Spleen (tissue), 7 donors: Measurements from ENCODE around the gene MRPL4.

Experiments
- CTCF ChIP-seq, 11 experiments: fragments of 200-600 bp in 7 of 11; fragments of 450-650 bp in 4 of 11; sonication (generic) in 4 of 11; IDR thresholded peaks in 8 of 11; conservative IDR thresholded peaks in 3 of 11; 1 replicate in 7 of 11; 2 replicates in 4 of 11; pipeline versions ENCODE4 v1.4.0 to v1.8.0; 2016 to 2021; ENCODE audit warnings: antibody characterized with exemption in 11 of 11, inconsistent platforms in 4 of 11, mild to moderate bottlenecking in 1 of 11
- POLR2AphosphoS5 ChIP-seq, 3 donors: sonication (generic); formaldehyde crosslinking; IDR thresholded peaks; one replicate each; pipeline ENCODE4 v1.5.1; 2017; ENCODE audit warnings: antibody characterized with exemption in 3 of 3
- donor health status: DM: no; HTN: no; CAD: no; lungs with moderate emphysema.
- donor health status: DM: no; HTN: no; CAD: no.
- donor health status: DM: no; HTN: no; CAD: no.

- no peak for TF ChIP-seq POLR2AphosphoS5 (IDR thresholded peaks at IDR 0.05)
- TF ChIP-seq CTCF (IDR thresholded peaks at IDR 0.05 in 8 of 11, conservative IDR thresholded peaks at IDR 0.05 in 3 of 11): no peak
These were observed 5.5 kb upstream of the MRPL4 start for GRCh38 chr19:10246511-10246910.
